ENCODE measurements around the gene FYB1.

- TF ChIP-seq CTCF (conservative IDR thresholded peaks at IDR 0.05; ENCODE audit: low read length) (no peak), EZH2phosphoT487 (IDR thresholded peaks at IDR 0.05; ENCODE audit: borderline replicate concordance) (no peak)
Observed at GRCh38 chr5:39173069-39173468, 46.3 kb downstream of the FYB1 start.

Measured in Loucy (cell line).